ENCODE data around the gene PDE1A.

GRCh38 chr2:182452456-182452990, 25.7 kb upstream of the PDE1A start:
- TF ChIP-seq POLR2A (IDR thresholded peaks at IDR 0.05) = no peak
- no peak for TF ChIP-seq CTCF (IDR thresholded peaks at IDR 0.05 in 4 of 5, conservative IDR thresholded peaks at IDR 0.05 in 1 of 5)
